SK-N-SH treated with all-trans-retinoic acid at 6 μM for 48 hours (cell line): ENCODE data around the gene IQSEC1.

Source experiments
- ARNTL ChIP-seq: fragments of 450-650 bp; formaldehyde crosslinking; IDR thresholded peaks from 2 replicates; pipeline ENCODE4 v1.5.0; 2020; ENCODE audit warnings: low read depth, mild to moderate bottlenecking, moderate library complexity, borderline replicate concordance
- ESRRG ChIP-seq: fragments of 250-450 bp; sonication (Bioruptor Pico); IDR thresholded peaks from 2 replicates; pipeline ENCODE4 v1.6.1; 2021; ENCODE audit warnings: mild to moderate bottlenecking
- GLIS3 ChIP-seq: fragments of 250-450 bp; sonication (Bioruptor Pico); IDR thresholded peaks from 2 replicates; pipeline ENCODE4 v1.5.0; 2020; ENCODE audit warnings: mild to moderate bottlenecking, moderate library complexity
- RARB ChIP-seq: fragments of 250-450 bp; sonication (Bioruptor Pico); IDR thresholded peaks from 2 replicates; pipeline ENCODE4 v1.8.0; 2021; ENCODE audit warnings: mild to moderate bottlenecking, moderate library complexity
- SNAI2 ChIP-seq: fragments of 250-450 bp; sonication (Bioruptor Pico); IDR thresholded peaks from 2 replicates; pipeline ENCODE4 v1.5.0; 2020; ENCODE audit warnings: mild to moderate bottlenecking, moderate library complexity
- TCF4 ChIP-seq: fragments of 250-450 bp; sonication (Bioruptor Pico); IDR thresholded peaks from 2 replicates; pipeline ENCODE4 v1.8.0; 2021; ENCODE audit warnings: mild to moderate bottlenecking, moderate library complexity, borderline replicate concordance
- ZFP3 ChIP-seq: fragments of 250-450 bp; sonication (Bioruptor Pico); IDR thresholded peaks from 2 replicates; pipeline ENCODE4 v1.5.0; 2020; ENCODE audit warnings: mild to moderate bottlenecking, moderate library complexity
- ZFP30 ChIP-seq: fragments of 450-650 bp; formaldehyde crosslinking; IDR thresholded peaks from 2 replicates; pipeline ENCODE4 v1.5.0; 2022; ENCODE audit warnings: mild to moderate bottlenecking, moderate library complexity
- ZNF70 ChIP-seq: fragments of 450-650 bp; formaldehyde crosslinking; IDR thresholded peaks from 2 replicates; pipeline ENCODE4 v1.5.0; 2020; ENCODE audit warnings: mild to moderate bottlenecking, moderate library complexity
- TF ChIP-seq, protein P1 (sequence below): fragments of 250-450 bp; sonication (Bioruptor Pico); IDR thresholded peaks from 2 replicates; pipeline ENCODE4 v1.5.1; 2020; ENCODE audit warnings: low read depth, mild to moderate bottlenecking, moderate library complexity
- TF ChIP-seq, protein P2 (sequence below): fragments of 250-450 bp; sonication (Bioruptor Pico); IDR thresholded peaks from 2 replicates; pipeline ENCODE4 v1.8.0; 2020; ENCODE audit warnings: mild to moderate bottlenecking, moderate library complexity, borderline replicate concordance
- TF ChIP-seq, protein P3 (sequence below): fragments of 250-450 bp; sonication (Bioruptor Pico); IDR thresholded peaks from 2 replicates; pipeline ENCODE4 v1.5.0; 2020; ENCODE audit warnings: mild to moderate bottlenecking, moderate library complexity

DNA sequence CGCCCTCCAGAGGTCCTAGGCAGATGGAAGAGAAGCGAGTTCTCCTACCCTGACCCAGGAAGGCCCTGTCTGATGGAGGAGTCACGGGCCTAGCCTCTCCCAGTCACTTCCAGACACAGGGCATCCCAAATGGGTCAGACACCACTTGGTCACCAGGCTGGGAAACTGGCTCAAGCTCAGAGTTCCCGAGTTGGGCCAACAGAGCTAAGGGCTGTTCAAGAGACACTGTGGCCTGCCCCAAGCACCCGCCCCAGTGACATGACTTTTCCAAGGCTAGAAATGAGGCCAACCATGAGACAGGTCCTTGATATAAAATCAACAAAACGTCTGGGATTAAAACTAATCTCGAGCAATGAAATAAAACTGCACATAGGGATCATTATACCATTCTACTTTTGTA is 113.8 kb downstream of the IQSEC1 start:
- TF ChIP-seq, protein P1, sequence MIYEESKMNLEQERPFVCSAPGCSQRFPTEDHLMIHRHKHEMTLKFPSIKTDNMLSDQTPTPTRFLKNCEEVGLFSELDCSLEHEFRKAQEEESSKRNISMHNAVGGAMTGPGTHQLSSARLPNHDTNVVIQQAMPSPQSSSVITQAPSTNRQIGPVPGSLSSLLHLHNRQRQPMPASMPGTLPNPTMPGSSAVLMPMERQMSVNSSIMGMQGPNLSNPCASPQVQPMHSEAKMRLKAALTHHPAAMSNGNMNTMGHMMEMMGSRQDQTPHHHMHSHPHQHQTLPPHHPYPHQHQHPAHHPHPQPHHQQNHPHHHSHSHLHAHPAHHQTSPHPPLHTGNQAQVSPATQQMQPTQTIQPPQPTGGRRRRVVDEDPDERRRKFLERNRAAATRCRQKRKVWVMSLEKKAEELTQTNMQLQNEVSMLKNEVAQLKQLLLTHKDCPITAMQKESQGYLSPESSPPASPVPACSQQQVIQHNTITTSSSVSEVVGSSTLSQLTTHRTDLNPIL (CRISPR knock-in tag): no peak
- TF ChIP-seq GLIS3 (CRISPR knock-in tag) (no peak), ZNF70 (CRISPR knock-in tag) (no peak), RARB (CRISPR knock-in tag) (no peak), ZFP3 (CRISPR knock-in tag) (no peak), ZFP30 (CRISPR knock-in tag) (no peak), SNAI2 (no peak), TCF4 (CRISPR knock-in tag) (no peak), ESRRG (CRISPR knock-in tag) (no peak), ARNTL (no peak)
- TF ChIP-seq, protein P2, sequence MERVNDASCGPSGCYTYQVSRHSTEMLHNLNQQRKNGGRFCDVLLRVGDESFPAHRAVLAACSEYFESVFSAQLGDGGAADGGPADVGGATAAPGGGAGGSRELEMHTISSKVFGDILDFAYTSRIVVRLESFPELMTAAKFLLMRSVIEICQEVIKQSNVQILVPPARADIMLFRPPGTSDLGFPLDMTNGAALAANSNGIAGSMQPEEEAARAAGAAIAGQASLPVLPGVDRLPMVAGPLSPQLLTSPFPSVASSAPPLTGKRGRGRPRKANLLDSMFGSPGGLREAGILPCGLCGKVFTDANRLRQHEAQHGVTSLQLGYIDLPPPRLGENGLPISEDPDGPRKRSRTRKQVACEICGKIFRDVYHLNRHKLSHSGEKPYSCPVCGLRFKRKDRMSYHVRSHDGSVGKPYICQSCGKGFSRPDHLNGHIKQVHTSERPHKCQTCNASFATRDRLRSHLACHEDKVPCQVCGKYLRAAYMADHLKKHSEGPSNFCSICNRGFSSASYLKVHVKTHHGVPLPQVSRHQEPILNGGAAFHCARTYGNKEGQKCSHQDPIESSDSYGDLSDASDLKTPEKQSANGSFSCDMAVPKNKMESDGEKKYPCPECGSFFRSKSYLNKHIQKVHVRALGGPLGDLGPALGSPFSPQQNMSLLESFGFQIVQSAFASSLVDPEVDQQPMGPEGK: no peak
- TF ChIP-seq, protein P3, sequence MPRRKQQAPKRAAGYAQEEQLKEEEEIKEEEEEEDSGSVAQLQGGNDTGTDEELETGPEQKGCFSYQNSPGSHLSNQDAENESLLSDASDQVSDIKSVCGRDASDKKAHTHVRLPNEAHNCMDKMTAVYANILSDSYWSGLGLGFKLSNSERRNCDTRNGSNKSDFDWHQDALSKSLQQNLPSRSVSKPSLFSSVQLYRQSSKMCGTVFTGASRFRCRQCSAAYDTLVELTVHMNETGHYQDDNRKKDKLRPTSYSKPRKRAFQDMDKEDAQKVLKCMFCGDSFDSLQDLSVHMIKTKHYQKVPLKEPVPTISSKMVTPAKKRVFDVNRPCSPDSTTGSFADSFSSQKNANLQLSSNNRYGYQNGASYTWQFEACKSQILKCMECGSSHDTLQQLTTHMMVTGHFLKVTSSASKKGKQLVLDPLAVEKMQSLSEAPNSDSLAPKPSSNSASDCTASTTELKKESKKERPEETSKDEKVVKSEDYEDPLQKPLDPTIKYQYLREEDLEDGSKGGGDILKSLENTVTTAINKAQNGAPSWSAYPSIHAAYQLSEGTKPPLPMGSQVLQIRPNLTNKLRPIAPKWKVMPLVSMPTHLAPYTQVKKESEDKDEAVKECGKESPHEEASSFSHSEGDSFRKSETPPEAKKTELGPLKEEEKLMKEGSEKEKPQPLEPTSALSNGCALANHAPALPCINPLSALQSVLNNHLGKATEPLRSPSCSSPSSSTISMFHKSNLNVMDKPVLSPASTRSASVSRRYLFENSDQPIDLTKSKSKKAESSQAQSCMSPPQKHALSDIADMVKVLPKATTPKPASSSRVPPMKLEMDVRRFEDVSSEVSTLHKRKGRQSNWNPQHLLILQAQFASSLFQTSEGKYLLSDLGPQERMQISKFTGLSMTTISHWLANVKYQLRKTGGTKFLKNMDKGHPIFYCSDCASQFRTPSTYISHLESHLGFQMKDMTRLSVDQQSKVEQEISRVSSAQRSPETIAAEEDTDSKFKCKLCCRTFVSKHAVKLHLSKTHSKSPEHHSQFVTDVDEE (CRISPR knock-in tag): no peak
